Measurements from ENCODE around the gene CGNL1. TPM values are rescaled to one million over a fixed set of nuclear protein-coding genes. Genes with fewer than 3 reads are reported as not detected.

CGNL1 gene
- polyA plus RNA-seq, 1 of the 3 experiments (the other 2 are of a cell fraction) = 0.23 TPM

- TF ChIP-seq USF2 (IDR thresholded peaks at IDR 0.05; ENCODE audit: borderline replicate concordance, low read depth, low read length) = no peak
- TF ChIP-seq JUND (IDR thresholded peaks at IDR 0.05) = no peak
- TF ChIP-seq TAF1 (IDR thresholded peaks at IDR 0.05; ENCODE audit: borderline replicate concordance, low read depth, low read length) = no peak
- no peak for TF ChIP-seq MEF2A (IDR thresholded peaks at IDR 0.05; ENCODE audit: borderline replicate concordance, low read depth)
- TF ChIP-seq CHD2 (IDR thresholded peaks at IDR 0.05; ENCODE audit: low read length, partially characterized antibody) = no peak
- no peak for TF ChIP-seq RXRA (IDR thresholded peaks at IDR 0.05; ENCODE audit: borderline replicate concordance, low read depth)
- no peak for TF ChIP-seq YY1 (IDR thresholded peaks at IDR 0.05; ENCODE audit: low read depth)
- TF ChIP-seq IRF3 (IDR thresholded peaks at IDR 0.05; ENCODE audit: low read depth, low read length) = no peak
- no peak for TF ChIP-seq USF1 (IDR thresholded peaks at IDR 0.05; ENCODE audit: borderline replicate concordance, low read depth)
These were observed 18.5 kb upstream of the CGNL1 start (continued) for GRCh38 chr15:57357799-57358198.

GRCh38 chr15:57358571-57358970 lies 17.7 kb upstream of the CGNL1 start:
- Histone ChIP-seq H3K36me3 (replicated peaks in 1 of 2; ENCODE audit: control insufficient read depth in 1 of 2, insufficient read depth in 2 of 2, low read length in 1 of 2) (no peaks in the 10 kb centered on the region), H3F3A (replicated peaks; ENCODE audit: insufficient read depth) (no peaks in the 10 kb centered on the region), H3K4me1 (ENCODE audit: control insufficient read depth in 1 of 2, insufficient read depth in 2 of 2, low read depth in 1 of 2, low read length in 1 of 2) (peaks cover 0 to 2% of the 10 kb centered on the region in 2 experiments; a peak in 2 of 4 replicates), H4K20me1 (ENCODE audit: insufficient read depth) (no peaks in the 10 kb centered on the region), H3K27me3 (ENCODE audit: insufficient read depth) (no peaks in the 10 kb centered on the region), H3K27ac (ENCODE audit: low read depth in 2 of 2, low read length in 1 of 2) (no peak overlapping the region), H2AFZ (ENCODE audit: low read depth) (no peak overlapping the region), H3K9me3 (no peaks in the 10 kb centered on the region), H3K9me2 (no peaks in the 10 kb centered on the region), H3K79me2 (ENCODE audit: insufficient read depth) (no peaks in the 10 kb centered on the region), H3K4me3 (ENCODE audit: low read depth in 2 of 2, low read length in 1 of 2) (no peak overlapping the region), H3K9ac (no peak overlapping the region), H3K4me2 (no peak overlapping the region)
- CTCF ChIA-PET = interaction anchor here (1.5 kb wide), 1 partner anchor 183 kb away, joined by 4 read pairs; no protein-coding TSS in a partner anchor
- no peak for DNase-seq
- WGBS (ENCODE audit: low lambda C conversion rate) = 77% methylated on average over 2 of the region's 2 CpGs
- POLR2A ChIA-PET = no interaction called here
- TF ChIP-seq FOXM1 (IDR thresholded peaks at IDR 0.05; ENCODE audit: low read depth) (no peak), NFIC (IDR thresholded peaks at IDR 0.05; ENCODE audit: borderline replicate concordance) (no peak), GABPA (IDR thresholded peaks at IDR 0.05; ENCODE audit: low read depth) (no peak), REST (IDR thresholded peaks at IDR 0.05; ENCODE audit: low read depth, low read length) (no peak), USF1 (IDR thresholded peaks at IDR 0.05; ENCODE audit: borderline replicate concordance, low read depth) (no peak), IRF3 (IDR thresholded peaks at IDR 0.05; ENCODE audit: low read depth, low read length) (no peak), MEF2A (IDR thresholded peaks at IDR 0.05; ENCODE audit: borderline replicate concordance, low read depth) (no peak), NRF1 (IDR thresholded peaks at IDR 0.05; ENCODE audit: low read depth, low read length) (no peak), RAD21 (IDR thresholded peaks at IDR 0.05; ENCODE audit: low read length) (no peak), CHD2 (IDR thresholded peaks at IDR 0.05; ENCODE audit: low read length, partially characterized antibody) (no peak), YY1 (IDR thresholded peaks at IDR 0.05; ENCODE audit: low read depth) (no peak), MAX (IDR thresholded peaks at IDR 0.05; ENCODE audit: low read depth) (no peak), USF2 (IDR thresholded peaks at IDR 0.05; ENCODE audit: borderline replicate concordance, low read depth, low read length) (no peak), GATA2 (CRISPR knock-in tag; IDR thresholded peaks at IDR 0.05) (no peak), RXRA (IDR thresholded peaks at IDR 0.05; ENCODE audit: borderline replicate concordance, low read depth) (no peak), RCOR1 (IDR thresholded peaks at IDR 0.05; ENCODE audit: low read length) (no peak), FOSL2 (IDR thresholded peaks at IDR 0.05; ENCODE audit: borderline replicate concordance, low read depth) (no peak), SMC3 (IDR thresholded peaks at IDR 0.05; ENCODE audit: low read depth, low read length) (no peak), FOXJ3 (CRISPR knock-in tag; IDR thresholded peaks at IDR 0.05) (no peak)
